Hematopoietic multipotent progenitor cell treated with erythropoietin and hydrocortisone succinate and interleukin-3 and kit ligand, for 6 days (in vitro differentiated cells): ENCODE measurements around the gene SGSH.
"Not testable (repeated sequence)": the region's sequence is repeated elsewhere in the genome, so short reads cannot be mapped to it uniquely, and the experiment has no call there.

Source experiments
- DNase-seq: peaks from one replicate; pipeline ENCODE4 v3.0.0-alpha.2; 2015

Gene SGSH

GRCh38 chr17:80205811-80206210, 14.3 kb downstream of the SGSH start:
- no peak for DNase-seq

- no peak for DNase-seq
These were observed 15.3 kb downstream of the SGSH start for GRCh38 chr17:80204626-80205468.

GRCh38 chr17:80203471-80203963, 16.6 kb downstream of the SGSH start:
- DNase-seq: no peak

- no peak for DNase-seq
These were observed 17.9 kb downstream of the SGSH start for GRCh38 chr17:80202197-80202596.

GRCh38 chr17:80201446-80201845, 18.7 kb downstream of the SGSH start:
- no peak for DNase-seq

- DNase-seq: not testable (repeated sequence)
These were observed 20.8 kb downstream of the SGSH start for GRCh38 chr17:80199295-80199694.

GRCh38 chr17:80198144-80198661, 21.9 kb downstream of the SGSH start:
- no peak for DNase-seq

- no peak for DNase-seq
These were observed 23.5 kb downstream of the SGSH start for GRCh38 chr17:80196652-80197051.

- DNase-seq: peak; percentile 42
These were observed 24.2 kb downstream of the SGSH start for GRCh38 chr17:80195671-80196529.

GRCh38 chr17:80195141-80195540, 25.0 kb downstream of the SGSH start:
- DNase-seq: no peak

GRCh38 chr17:80191865-80192661, 28.1 kb downstream of the SGSH start:
- DNase-seq: no peak

- DNase-seq: no peak
These were observed 28.9 kb downstream of the SGSH start for GRCh38 chr17:80191192-80191591.

- no peak for DNase-seq
These were observed 29.4 kb downstream of the SGSH start for GRCh38 chr17:80190716-80191115.

- DNase-seq: no peak
These were observed 30.5 kb downstream of the SGSH start for GRCh38 chr17:80189611-80190010.

GRCh38 chr17:80187515-80187941, 32.6 kb downstream of the SGSH start:
- no peak for DNase-seq

- no peak for DNase-seq
These were observed 33.0 kb downstream of the SGSH start for GRCh38 chr17:80187090-80187489.

GRCh38 chr17:80185968-80186367, 34.2 kb downstream of the SGSH start:
- no peak for DNase-seq

GRCh38 chr17:80184423-80184714, 35.8 kb downstream of the SGSH start:
- no peak for DNase-seq

GRCh38 chr17:80183581-80184422, 36.3 kb downstream of the SGSH start:
- DNase-seq: no peak

- DNase-seq: no peak
These were observed 37.3 kb downstream of the SGSH start for GRCh38 chr17:80182845-80183223.

GRCh38 chr17:80182118-80182844, 37.9 kb downstream of the SGSH start:
- no peak for DNase-seq
